Astrocyte of the hippocampus (primary cell): Measurements from ENCODE around the gene DEFB118.
"Not testable (repeated sequence)": the region's sequence is repeated elsewhere in the genome, so short reads cannot be mapped to it uniquely, and the experiment has no call there.

Source experiments
- DNase-seq: peaks from one replicate; pipeline ENCODE4 v3.0.0; 2011; ENCODE audit warnings: low read depth, low spot score

Gene DEFB118

DNA sequence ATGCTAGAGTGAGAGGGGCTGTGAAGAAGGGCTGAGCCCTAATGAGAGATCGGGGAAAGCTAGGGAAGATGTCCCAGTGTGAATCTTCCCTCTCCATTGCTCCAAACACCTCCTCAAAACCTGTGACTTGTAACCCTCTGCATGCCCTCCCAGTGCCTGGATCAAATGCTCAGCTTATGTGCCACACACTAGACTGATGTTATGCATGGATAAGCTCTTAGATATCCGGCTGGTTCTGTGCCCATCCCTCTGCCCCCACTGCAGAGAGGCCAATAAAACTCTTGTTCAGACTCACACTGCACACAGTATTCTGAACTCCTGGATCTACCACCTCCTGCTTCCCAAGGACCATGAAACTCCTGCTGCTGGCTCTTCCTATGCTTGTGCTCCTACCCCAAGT is at the start of gene DEFB118:
TSS of gene DEFB118 (plus strand) at position 301 of the 400 bp plus-strand sequence. CDS start at position 351, 50 bp downstream.
- no peak for DNase-seq

DNA sequence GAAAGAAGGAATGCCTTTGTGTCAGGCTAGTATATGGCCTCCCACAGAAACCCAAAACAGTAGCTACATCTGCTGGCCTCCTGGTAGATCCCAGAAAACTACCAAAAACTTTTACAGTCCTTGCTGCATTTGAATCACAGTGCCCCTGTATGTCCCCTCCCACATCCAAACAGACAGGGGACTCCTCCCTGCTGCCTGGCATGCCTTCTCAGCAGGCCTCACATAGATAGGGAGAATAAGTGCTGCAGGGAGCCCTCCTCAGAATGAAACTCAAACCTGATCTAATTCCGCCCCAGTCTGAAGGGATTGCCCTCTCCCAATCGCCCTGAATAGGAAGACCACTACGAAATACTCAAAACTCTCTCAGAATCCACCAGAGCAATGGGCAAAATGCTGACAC is 45.9 kb upstream of the DEFB118 start:
- no peak for DNase-seq

- DNase-seq: no peak
Observed at GRCh38 chr20:31330893-31331292, 37.5 kb upstream of the DEFB118 start.

DNA sequence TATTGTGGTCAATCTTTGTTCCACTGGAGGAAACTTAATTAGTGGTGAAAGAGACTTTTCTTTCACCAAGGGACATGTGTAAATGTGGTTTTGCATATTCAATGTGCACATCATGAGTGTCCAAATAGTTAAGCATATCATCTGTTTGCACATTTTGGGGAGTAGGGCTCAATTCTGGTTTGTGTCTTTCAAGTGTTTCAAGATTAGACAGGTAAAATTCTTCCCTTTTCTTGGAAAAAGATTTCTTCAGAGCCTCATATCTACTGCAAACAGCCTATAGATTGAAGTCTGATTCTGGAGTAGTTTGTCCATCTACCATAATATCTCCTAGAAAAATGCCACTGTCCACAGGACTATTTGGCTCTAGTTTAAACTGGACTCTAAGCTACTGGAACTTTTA is 26.9 kb upstream of the DEFB118 start:
- DNase-seq: no peak

- no peak for DNase-seq
Observed at GRCh38 chr20:31355981-31356380, 12.4 kb upstream of the DEFB118 start.

GRCh38 chr20:31363295-31363694 is 5.1 kb upstream of the DEFB118 start:
- DNase-seq: no peak

GRCh38 chr20:31364272-31364671 is 4.1 kb upstream of the DEFB118 start:
- not testable (repeated sequence) for DNase-seq

GRCh38 chr20:31374346-31374745 is 5.9 kb downstream of the DEFB118 start:
- no peak for DNase-seq

DNA sequence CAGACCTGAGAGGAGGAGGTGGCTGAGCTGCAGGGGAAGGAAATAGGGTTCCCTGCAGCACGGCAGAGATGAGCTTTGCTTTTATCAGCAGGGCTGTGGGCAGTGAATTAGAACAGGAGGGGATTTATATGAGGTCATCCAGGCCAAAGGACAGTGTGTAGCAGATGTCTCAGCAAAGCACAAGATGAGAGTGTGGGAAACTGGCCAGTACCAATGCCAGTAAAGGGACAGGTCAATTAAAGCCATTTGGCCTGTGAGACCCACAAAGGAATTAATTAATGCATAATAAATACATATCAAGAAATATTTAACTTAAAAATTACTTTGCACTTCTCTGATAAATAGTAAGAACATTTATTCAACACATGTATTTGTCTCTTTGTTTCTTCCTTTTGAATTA is 22.1 kb downstream of the DEFB118 start, which contains the start of gene DEFB119:
TSS of gene DEFB119 (minus strand) at position 101 of the 400 bp plus-strand sequence. CDS start 107 bp downstream, outside the sequence.
- no peak for DNase-seq

GRCh38 chr20:31392836-31393235 is 24.4 kb downstream of the DEFB118 start:
- DNase-seq: no peak

DNA sequence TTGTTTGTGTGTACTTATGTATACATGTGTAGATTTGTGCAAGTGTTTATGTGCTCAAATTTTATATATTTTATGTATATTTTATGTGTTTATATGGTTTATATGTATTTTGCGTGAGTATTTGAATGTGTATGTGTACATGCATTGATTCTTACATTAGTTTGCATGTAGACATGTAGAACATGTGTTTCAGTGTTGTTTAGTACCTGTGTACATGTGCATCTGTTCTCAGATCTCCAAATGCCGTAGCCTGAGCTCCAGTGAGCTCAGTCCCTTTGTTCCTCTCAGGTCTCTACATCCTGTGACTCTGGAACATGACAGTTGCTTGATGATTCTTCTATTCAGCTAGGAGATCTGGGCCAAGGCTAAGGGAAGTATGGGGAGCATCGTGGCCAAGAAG is 26.5 kb downstream of the DEFB118 start:
- DNase-seq: no peak

GRCh38 chr20:31403886-31404285 is 35.5 kb downstream of the DEFB118 start:
- no peak for DNase-seq

DNA sequence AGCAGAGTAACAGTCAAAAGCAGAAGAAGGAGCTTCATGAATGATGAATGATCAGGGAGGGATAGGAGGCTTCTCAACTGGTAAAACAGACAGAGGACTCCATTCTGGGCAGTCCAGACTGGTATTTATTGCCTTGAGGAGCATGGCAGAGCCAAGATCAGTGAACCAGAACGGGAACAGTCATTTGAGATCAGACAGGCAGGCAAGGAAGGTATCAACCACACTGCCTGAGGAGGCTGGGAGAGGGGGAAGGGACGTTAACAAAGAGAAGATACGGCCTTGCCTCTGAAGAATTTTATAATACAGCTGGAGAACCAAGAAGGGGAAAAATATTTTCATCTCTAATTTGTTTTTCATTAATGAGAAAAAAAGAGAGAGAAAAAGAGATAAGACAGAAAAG is 37.7 kb downstream of the DEFB118 start, which contains the start of gene DEFB121:
TSS of gene DEFB121 (minus strand) at position 101 of the 400 bp plus-strand sequence. CDS start at position 38, 63 bp downstream.
- no peak for DNase-seq

DNA sequence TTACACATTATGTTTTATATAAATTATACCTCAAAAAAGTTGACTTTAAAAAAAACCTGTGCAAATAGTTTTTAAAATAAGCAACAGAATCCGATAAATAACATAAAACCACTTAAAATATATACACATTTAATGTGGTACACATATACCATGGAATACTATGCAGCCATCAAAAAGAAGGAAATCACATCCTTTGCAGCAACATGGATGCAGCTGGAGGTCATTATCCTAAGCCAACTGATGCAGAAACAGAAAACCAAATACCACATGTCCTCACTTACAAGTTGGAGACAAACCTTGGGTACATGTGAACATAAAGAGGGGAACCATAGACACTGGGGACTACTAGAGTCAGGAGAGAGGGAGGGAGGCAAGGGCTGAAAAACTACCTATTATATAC is 41.6 kb downstream of the DEFB118 start:
- no peak for DNase-seq

GRCh38 chr20:31414381-31414780 is 46.0 kb downstream of the DEFB118 start:
- no peak for DNase-seq

DNA sequence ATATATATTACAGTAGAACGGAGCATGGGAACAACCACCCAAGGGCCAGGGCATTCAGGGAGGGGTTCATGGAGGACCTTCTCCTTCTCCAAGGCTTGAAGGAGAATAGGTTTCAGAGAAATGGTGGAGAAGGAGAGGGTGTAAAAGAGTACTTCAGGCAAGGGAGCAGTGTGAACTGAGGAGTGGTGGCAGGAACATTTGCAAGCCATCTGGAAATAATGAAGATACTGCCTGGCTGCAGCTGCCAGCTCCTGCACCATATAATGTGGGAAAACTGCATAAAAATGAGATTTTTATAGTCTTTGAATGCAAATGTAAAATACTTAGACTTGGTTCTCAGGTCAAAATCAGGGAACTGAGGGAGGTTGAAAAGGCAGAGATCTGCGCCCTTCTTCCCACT is 47.3 kb downstream of the DEFB118 start:
- no peak for DNase-seq

DNA sequence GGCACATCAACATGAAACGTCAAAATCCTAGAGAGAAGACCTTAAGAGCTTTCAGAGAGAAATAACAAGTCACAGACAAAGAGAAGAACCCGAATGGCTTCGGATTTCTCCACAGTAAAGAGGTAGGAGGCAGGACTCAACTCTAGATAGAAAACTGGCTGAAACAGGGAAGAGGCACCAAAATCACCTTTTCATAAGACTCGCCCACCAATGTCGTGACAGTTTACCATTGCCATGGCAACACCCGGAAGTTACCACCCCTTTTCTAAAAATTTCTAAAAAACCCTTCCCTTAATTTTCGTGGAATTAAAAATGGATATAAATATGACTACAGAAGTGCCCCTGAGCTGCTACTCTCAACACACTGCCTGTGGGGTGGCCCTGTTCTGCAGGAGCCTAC is 49.9 kb downstream of the DEFB118 start:
- DNase-seq: no peak
